DMS153 (cell line): ENCODE data around the gene SYVN1.
A peak's percentile ranks its signal among the peaks of the same experiment; 100 is the strongest.

Source experiments
- DNase-seq: peaks from one replicate; lab custom pipeline; 2025; lab: John Stamatoyannopoulos, UW

SYVN1 gene

GRCh38 chr11:65087827-65088226 is 46.5 kb downstream of the SYVN1 start:
- DNase-seq = no peak

GRCh38 chr11:65087216-65087615 is 47.1 kb downstream of the SYVN1 start:
- DNase-seq = no peak

- DNase-seq = no peak
Measured at GRCh38 chr11:65086809-65087208, 47.5 kb downstream of the SYVN1 start.

- no peak for DNase-seq
Measured at GRCh38 chr11:65085446-65085845, 48.9 kb downstream of the SYVN1 start.

- DNase-seq = no peak
Measured at GRCh38 chr11:65084598-65085375, 49.5 kb downstream of the SYVN1 start.

- DNase-seq = peak; percentile 93
Measured at GRCh38 chr11:65083834-65084597, 50.3 kb downstream of the SYVN1 start, which contains the start of the genes CDCA5 and ZFPL1. CDCA5 (minus strand) TSS chr11:65084040; CDS start chr11:65083978, 62 bp downstream. ZFPL1 (plus strand) TSS chr11:65084222; CDS start chr11:65084699, 477 bp downstream.

GRCh38 chr11:65083134-65083833 is 51.0 kb downstream of the SYVN1 start:
- DNase-seq = no peak

- no peak for DNase-seq
Measured at GRCh38 chr11:65078786-65079342, 55.5 kb downstream of the SYVN1 start.

- peak; percentile 13 for DNase-seq
Measured at GRCh38 chr11:65078151-65078550, 56.2 kb downstream of the SYVN1 start.

- DNase-seq = no peak
Measured at GRCh38 chr11:65077451-65077850, 56.9 kb downstream of the SYVN1 start.
